ENCODE measurements around the gene ERBB2. TPM values are rescaled to one million over a fixed set of nuclear protein-coding genes. Genes with fewer than 3 reads are reported as not detected.

The ERBB2 gene
- polyA plus RNA-seq, 3 donors = 0.17 to 0.73 TPM; not detected in 1

GRCh38 chr17:39742856-39743436, 43.1 kb downstream of the ERBB2 start:
- Histone ChIP-seq H4K20me1 (ENCODE audit: insufficient read depth, low read length) (no peaks in the 10 kb centered on the region), H3K4me3 (replicated peaks in 1 of 3; ENCODE audit: low read depth in 2 of 3, low read length in 3 of 3) (no peak overlapping the region), H3K9ac (ENCODE audit: insufficient read depth, low read length, poor library complexity, severe bottlenecking) (no peak overlapping the region), H3K4me1 (ENCODE audit: control insufficient read depth in 1 of 2, insufficient read depth in 2 of 2, low read length in 2 of 2) (peaks cover 10 to 14% of the 10 kb centered on the region in 2 donors), H3K27ac (ENCODE audit: low read depth in 1 of 2, low read length in 2 of 2) (no peak overlapping the region), H3K79me2 (ENCODE audit: insufficient read depth, low read length) (no peaks in the 10 kb centered on the region), H2AFZ (ENCODE audit: insufficient read depth, low read depth, low read length, poor library complexity, severe bottlenecking) (no peak overlapping the region), H3K36me3 (replicated peaks in 1 of 2; ENCODE audit: control insufficient read depth in 1 of 2, insufficient read depth in 2 of 2, low read length in 2 of 2) (no peaks in the 10 kb centered on the region), H3K4me2 (replicated peaks; ENCODE audit: extremely low read depth, low read length, poor library complexity, severe bottlenecking) (no peak overlapping the region), H3K9me3 (replicated peaks in 1 of 2; ENCODE audit: control insufficient read depth in 1 of 2, insufficient read depth in 1 of 2, low read length in 2 of 2) (peaks cover 0 to 9% of the 10 kb centered on the region in 2 donors), H3K27me3 (ENCODE audit: control insufficient read depth in 2 of 2, insufficient read depth in 2 of 2, low read length in 2 of 2) (peaks cover 20 to 42% of the 10 kb centered on the region in 2 donors)
- H3K36me3 Mint-ChIP-seq = peaks cover 0 to 5% of the 10 kb centered on the region in 2 donors
- peaks cover 13% of the 10 kb centered on the region for H3K4me1 Mint-ChIP-seq
- H3K9me3 Mint-ChIP-seq = peaks cover 0 to 11% (median 3%) of the 10 kb centered on the region in 7 donors
- H3K27me3 Mint-ChIP-seq (ENCODE audit: low read depth in 3 of 3) = peaks cover 46 to 71% (median 60%) of the 10 kb centered on the region in 3 donors
- intact Hi-C loops (cut with micrococcal nuclease) = no loop called here
- 96% methylated on average over 19 of the region's 21 CpGs for WGBS (ENCODE audit: insufficient coverage)
- peak overlapping the region in 1 of 2 donors; percentile 35 for H3K4me3 Mint-ChIP-seq
- TF ChIP-seq CTCF (IDR thresholded peaks at IDR 0.05) = no peak
- H3K27ac Mint-ChIP-seq = no peak overlapping the region
- no peak for DNase-seq

GRCh38 chr17:39744075-39744835, 44.4 kb downstream of the ERBB2 start:
- Histone ChIP-seq H3K79me2 (ENCODE audit: insufficient read depth, low read length) (no peaks in the 10 kb centered on the region), H3K9me3 (replicated peaks in 1 of 2; ENCODE audit: control insufficient read depth in 1 of 2, insufficient read depth in 1 of 2, low read length in 2 of 2) (peaks cover 0 to 7% of the 10 kb centered on the region in 2 donors), H3K27ac (ENCODE audit: low read depth in 1 of 2, low read length in 2 of 2) (no peak overlapping the region), H3K9ac (ENCODE audit: insufficient read depth, low read length, poor library complexity, severe bottlenecking) (no peak overlapping the region), H4K20me1 (ENCODE audit: insufficient read depth, low read length) (no peaks in the 10 kb centered on the region), H2AFZ (ENCODE audit: insufficient read depth, low read depth, low read length, poor library complexity, severe bottlenecking) (no peak overlapping the region), H3K4me1 (ENCODE audit: control insufficient read depth in 1 of 2, insufficient read depth in 2 of 2, low read length in 2 of 2) (peaks cover 5% of the 10 kb centered on the region in 2 donors), H3K4me3 (replicated peaks in 1 of 3; ENCODE audit: low read depth in 2 of 3, low read length in 3 of 3) (no peak overlapping the region), H3K27me3 (ENCODE audit: control insufficient read depth in 2 of 2, insufficient read depth in 2 of 2, low read length in 2 of 2) (peaks cover 10 to 30% of the 10 kb centered on the region in 2 donors), H3K36me3 (replicated peaks in 1 of 2; ENCODE audit: control insufficient read depth in 1 of 2, insufficient read depth in 2 of 2, low read length in 2 of 2) (no peaks in the 10 kb centered on the region), H3K4me2 (replicated peaks; ENCODE audit: extremely low read depth, low read length, poor library complexity, severe bottlenecking) (no peak overlapping the region)
- no peak for TF ChIP-seq CTCF (IDR thresholded peaks at IDR 0.05)
- intact Hi-C loops (cut with micrococcal nuclease) = no loop called here
- Mint-ChIP-seq H3K4me1 (peaks cover 4% of the 10 kb centered on the region), H3K27ac (peak overlapping the region in 1 of 7 donors; percentile 40), H3K36me3 (peaks cover 0 to 5% of the 10 kb centered on the region in 2 donors), H3K4me3 (peak overlapping the region in 1 of 2 donors; percentile 21), H3K27me3 (ENCODE audit: low read depth in 3 of 3) (peaks cover 35 to 60% (median 48%) of the 10 kb centered on the region in 3 donors), H3K9me3 (peaks cover 0 to 7% (median 3%) of the 10 kb centered on the region in 7 donors)
- DNase-seq = no peak
- 92% methylated on average over 15 of the region's 16 CpGs for WGBS (ENCODE audit: insufficient coverage)

Measured in CD14-positive monocyte (primary cell).